ENCODE results near the gene HIPK2. TPM values are rescaled to one million over a fixed set of nuclear protein-coding genes. Genes with fewer than 3 reads are reported as not detected.

HIPK2 gene
- total and polyA plus RNA-seq, 10 of the 15 experiments (the other 5 are each of a cell fraction or from before 2014, with no cell fraction given) = 1.7 to 39.0 (median 9.4) TPM

DNA sequence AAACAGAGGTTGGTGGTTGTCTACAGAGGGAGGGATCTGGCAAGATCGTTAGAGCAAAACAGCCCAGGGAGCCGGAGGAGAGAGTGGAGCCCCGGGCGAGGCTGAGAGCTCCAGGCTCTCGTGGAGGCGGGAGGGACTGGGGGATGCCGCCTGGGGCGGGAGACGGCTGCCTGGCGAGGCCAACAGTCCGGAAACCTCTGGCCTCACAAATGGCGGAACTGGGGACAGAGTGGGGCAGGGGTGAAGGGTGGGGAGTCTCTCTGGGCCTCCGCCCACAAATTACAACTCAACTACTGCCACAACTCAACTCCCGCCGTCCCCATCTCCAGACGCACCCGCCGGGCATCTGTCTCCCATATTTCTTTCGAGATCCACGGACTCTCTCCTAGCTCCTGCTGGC is 206.6 kb downstream of the HIPK2 start:
- Histone ChIP-seq H4K20me1 (ENCODE audit: control insufficient read depth, insufficient read depth) (no peaks in the 10 kb centered on the region), H3K4me3 (no peak overlapping the region), H3K27me3 (replicated peaks in 1 of 2; ENCODE audit: control insufficient read depth in 2 of 2, insufficient read depth in 2 of 2, low read length in 1 of 2) (no peaks in the 10 kb centered on the region), H2AFZ (ENCODE audit: control insufficient read depth, low read depth, low read length) (no peak overlapping the region), H3K4me2 (ENCODE audit: control insufficient read depth, insufficient read depth) (no peak overlapping the region), H3K4me1 (ENCODE audit: control insufficient read depth, insufficient read depth, low read length) (no peaks in the 10 kb centered on the region), H3K9me3 (replicated peaks; ENCODE audit: control insufficient read depth, insufficient read depth, low read length) (no peaks in the 10 kb centered on the region), H3K9ac (ENCODE audit: control insufficient read depth, insufficient read depth, low read length) (no peak overlapping the region), H3K27ac (ENCODE audit: control insufficient read depth, insufficient read depth) (no peak overlapping the region), H3K36me3 (ENCODE audit: control insufficient read depth in 2 of 2, insufficient read depth in 2 of 2, low read length in 1 of 2) (peaks cover 0 to 3% of the 10 kb centered on the region in 2 experiments), H3K79me2 (ENCODE audit: control insufficient read depth, insufficient read depth, low read length) (no peaks in the 10 kb centered on the region)
- TF ChIP-seq CTCF (IDR thresholded peaks at IDR 0.05 in 2 of 3, conservative IDR thresholded peaks at IDR 0.05 in 1 of 3; ENCODE audit: control insufficient read depth in 2 of 3, extremely low read depth in 1 of 3, insufficient read depth in 1 of 3, low read depth in 3 of 3, low read length in 3 of 3) = no peak
- TF ChIP-seq EGR1 (IDR thresholded peaks at IDR 0.05; ENCODE audit: borderline replicate concordance in 1 of 2, low read depth in 2 of 2, low read length in 2 of 2) = no peak
- TF ChIP-seq RAD51 (IDR thresholded peaks at IDR 0.05) = no peak
- TF ChIP-seq HDAC2 (IDR thresholded peaks at IDR 0.05) = no peak
- TF ChIP-seq ZNF217 (IDR thresholded peaks at IDR 0.05) = no peak
- TF ChIP-seq, protein P1, sequence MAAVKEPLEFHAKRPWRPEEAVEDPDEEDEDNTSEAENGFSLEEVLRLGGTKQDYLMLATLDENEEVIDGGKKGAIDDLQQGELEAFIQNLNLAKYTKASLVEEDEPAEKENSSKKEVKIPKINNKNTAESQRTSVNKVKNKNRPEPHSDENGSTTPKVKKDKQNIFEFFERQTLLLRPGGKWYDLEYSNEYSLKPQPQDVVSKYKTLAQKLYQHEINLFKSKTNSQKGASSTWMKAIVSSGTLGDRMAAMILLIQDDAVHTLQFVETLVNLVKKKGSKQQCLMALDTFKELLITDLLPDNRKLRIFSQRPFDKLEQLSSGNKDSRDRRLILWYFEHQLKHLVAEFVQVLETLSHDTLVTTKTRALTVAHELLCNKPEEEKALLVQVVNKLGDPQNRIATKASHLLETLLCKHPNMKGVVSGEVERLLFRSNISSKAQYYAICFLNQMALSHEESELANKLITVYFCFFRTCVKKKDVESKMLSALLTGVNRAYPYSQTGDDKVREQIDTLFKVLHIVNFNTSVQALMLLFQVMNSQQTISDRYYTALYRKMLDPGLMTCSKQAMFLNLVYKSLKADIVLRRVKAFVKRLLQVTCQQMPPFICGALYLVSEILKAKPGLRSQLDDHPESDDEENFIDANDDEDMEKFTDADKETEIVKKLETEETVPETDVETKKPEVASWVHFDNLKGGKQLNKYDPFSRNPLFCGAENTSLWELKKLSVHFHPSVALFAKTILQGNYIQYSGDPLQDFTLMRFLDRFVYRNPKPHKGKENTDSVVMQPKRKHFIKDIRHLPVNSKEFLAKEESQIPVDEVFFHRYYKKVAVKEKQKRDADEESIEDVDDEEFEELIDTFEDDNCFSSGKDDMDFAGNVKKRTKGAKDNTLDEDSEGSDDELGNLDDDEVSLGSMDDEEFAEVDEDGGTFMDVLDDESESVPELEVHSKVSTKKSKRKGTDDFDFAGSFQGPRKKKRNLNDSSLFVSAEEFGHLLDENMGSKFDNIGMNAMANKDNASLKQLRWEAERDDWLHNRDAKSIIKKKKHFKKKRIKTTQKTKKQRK (IDR thresholded peaks at IDR 0.05; ENCODE audit: low read depth, low read length) = no peak
- TF ChIP-seq POLR2AphosphoS2 (IDR thresholded peaks at IDR 0.05; ENCODE audit: low read depth, low read length) = no peak
- no peak for TF ChIP-seq SMC3 (IDR thresholded peaks at IDR 0.05; ENCODE audit: borderline replicate concordance, low read length)
- no peak for TF ChIP-seq E4F1 (IDR thresholded peaks at IDR 0.05; ENCODE audit: borderline replicate concordance, partially characterized antibody)
- in situ Hi-C loops (cut with MboI) (no loop called here), intact Hi-C loops (cut with micrococcal nuclease; ENCODE audit: unreplicated experiment) (no loop called here)
- ATAC-seq (no peak), DNase-seq (ENCODE audit: low read depth, low spot score) (no peak), FAIRE-seq (no peak)
- WGBS (ENCODE audit: insufficient coverage, insufficient replicate concordance, low lambda C conversion rate, missing lambda C conversion rate) = 95% methylated on average over 14 of the region's 20 CpGs
- POLR2A ChIA-PET = no interaction called here
- CTCF ChIA-PET = interaction anchor here (0.6 to 1.7 kb wide), 2 partner anchors 73 to 327 kb away, joined by 3 read pairs; no protein-coding TSS in a partner anchor
- RAD21 ChIA-PET (ENCODE audit: unreplicated experiment) = no interaction called here
- BruUV-seq (replicated peaks) = no TSS peak
- SMC1A ChIA-PET (ENCODE audit: uncharacterized antibody, unreplicated experiment) = no interaction called here

Measured in GM12878 (cell line).